ENCODE results near the gene CAMTA1.
A peak's percentile ranks its signal among the peaks of the same experiment; 100 is the strongest.

CAMTA1 gene

DNA sequence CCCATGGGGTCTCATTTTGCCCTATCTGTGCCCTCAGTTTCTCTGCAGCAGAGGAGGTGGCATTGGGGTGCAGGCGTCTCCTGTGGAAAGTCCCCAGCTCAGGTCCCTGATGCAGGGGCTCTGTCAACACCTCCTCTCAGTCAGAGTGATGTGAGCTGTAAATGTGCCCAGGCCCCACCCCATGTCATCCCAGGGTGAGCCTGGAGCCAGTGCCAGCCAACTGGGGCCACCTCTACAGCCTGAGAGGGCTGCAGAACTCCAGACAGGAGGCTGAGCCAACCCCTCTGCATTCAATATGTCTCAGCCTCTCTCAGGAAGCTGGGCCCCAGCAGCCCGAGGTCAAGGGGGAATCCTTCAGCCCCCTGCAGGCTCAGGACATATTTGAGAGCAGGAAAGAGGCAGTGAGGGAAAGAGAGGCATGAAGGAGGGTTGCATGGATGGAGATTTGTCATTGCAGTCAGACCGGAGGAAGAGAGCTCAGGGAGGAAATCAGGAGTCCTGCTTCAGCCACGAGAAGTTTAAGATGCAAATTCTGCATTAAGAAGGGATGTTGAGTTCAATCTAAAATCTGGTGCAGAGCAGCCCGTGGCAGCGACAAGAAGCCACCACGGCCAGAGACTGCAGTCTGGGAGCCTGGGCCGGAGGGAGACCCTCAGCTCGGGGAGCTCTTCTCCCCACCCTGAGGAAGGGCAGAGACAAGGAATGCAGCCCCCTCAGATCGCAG is 697.7 kb downstream of the CAMTA1 start:
- H3K27ac ChIP-seq, result no peak overlapping the region
- no peak for DNase-seq (ENCODE audit: low spot score)
- TF ChIP-seq, protein P1, sequence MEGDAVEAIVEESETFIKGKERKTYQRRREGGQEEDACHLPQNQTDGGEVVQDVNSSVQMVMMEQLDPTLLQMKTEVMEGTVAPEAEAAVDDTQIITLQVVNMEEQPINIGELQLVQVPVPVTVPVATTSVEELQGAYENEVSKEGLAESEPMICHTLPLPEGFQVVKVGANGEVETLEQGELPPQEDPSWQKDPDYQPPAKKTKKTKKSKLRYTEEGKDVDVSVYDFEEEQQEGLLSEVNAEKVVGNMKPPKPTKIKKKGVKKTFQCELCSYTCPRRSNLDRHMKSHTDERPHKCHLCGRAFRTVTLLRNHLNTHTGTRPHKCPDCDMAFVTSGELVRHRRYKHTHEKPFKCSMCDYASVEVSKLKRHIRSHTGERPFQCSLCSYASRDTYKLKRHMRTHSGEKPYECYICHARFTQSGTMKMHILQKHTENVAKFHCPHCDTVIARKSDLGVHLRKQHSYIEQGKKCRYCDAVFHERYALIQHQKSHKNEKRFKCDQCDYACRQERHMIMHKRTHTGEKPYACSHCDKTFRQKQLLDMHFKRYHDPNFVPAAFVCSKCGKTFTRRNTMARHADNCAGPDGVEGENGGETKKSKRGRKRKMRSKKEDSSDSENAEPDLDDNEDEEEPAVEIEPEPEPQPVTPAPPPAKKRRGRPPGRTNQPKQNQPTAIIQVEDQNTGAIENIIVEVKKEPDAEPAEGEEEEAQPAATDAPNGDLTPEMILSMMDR (conservative IDR thresholded peaks at IDR 0.05; ENCODE audit: low read depth), result no peak
- CTCF ChIA-PET, result no interaction called here
- POLR2A ChIA-PET (ENCODE audit: low non-redundant PET), result no interaction called here

GRCh38 chr1:7483634-7484383 is 698.6 kb downstream of the CAMTA1 start:
- no peak overlapping the region for H3K27ac ChIP-seq
- ChIA-PET CTCF (no interaction called here), POLR2A (ENCODE audit: low non-redundant PET) (no interaction called here)
- TF ChIP-seq, protein P1 (conservative IDR thresholded peaks at IDR 0.05; ENCODE audit: low read depth), result no peak
- DNase-seq (ENCODE audit: low spot score), result no peak

- ChIA-PET CTCF (interaction anchor here (0.6 to 0.7 kb wide), 2 partner anchors 23 to 76 kb away, joined by 3 to 5 read pairs; no protein-coding TSS in a partner anchor), POLR2A (ENCODE audit: low non-redundant PET) (no interaction called here)
- peak overlapping the region; percentile 40 for H3K27ac ChIP-seq
Measured at GRCh38 chr1:7485086-7485780, 700.0 kb downstream of the CAMTA1 start.

DNA sequence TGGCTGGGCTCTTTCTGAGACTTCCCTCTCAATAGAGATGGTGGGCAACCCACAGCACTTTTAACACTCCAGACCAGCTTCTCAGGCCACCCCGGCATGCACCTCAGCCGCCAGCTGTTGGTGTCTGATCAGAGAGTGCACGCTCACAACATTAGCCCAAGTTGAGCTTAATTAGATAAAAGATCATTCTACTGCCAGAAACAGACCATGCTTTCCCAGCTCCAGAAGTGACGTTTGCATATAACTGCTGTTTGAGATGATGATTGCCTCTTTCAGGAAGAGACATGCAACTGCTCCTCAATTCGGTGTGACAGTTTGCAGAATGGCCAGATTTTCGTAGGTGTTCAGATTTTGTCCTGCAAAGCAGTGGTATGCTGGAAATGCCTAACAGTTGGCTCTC is 700.6 kb downstream of the CAMTA1 start:
- ChIA-PET CTCF (interaction anchor here (0.6 to 0.7 kb wide), 3 partner anchors 22 to 75 kb away, joined by 3 to 5 read pairs (median 5); no protein-coding TSS in a partner anchor), POLR2A (ENCODE audit: low non-redundant PET) (no interaction called here)
- TF ChIP-seq, protein P1 (conservative IDR thresholded peaks at IDR 0.05; ENCODE audit: low read depth), result no peak
- DNase-seq (ENCODE audit: low spot score), result no peak
- peak overlapping the region; percentile 40 for H3K27ac ChIP-seq

More at GRCh38 chr1:7485086-7485780, 700.0 kb downstream of the CAMTA1 start:
- no peak for DNase-seq (ENCODE audit: low spot score)
- TF ChIP-seq, protein P1 (conservative IDR thresholded peaks at IDR 0.05; ENCODE audit: low read depth), result no peak

GRCh38 chr1:7487766-7488474 is 702.7 kb downstream of the CAMTA1 start:
- ChIA-PET POLR2A (ENCODE audit: low non-redundant PET) (no interaction called here), CTCF (no interaction called here)
- TF ChIP-seq, protein P1 (conservative IDR thresholded peaks at IDR 0.05; ENCODE audit: low read depth), result no peak
- no peak for DNase-seq (ENCODE audit: low spot score)
- H3K27ac ChIP-seq, result no peak overlapping the region

- TF ChIP-seq, protein P1 (conservative IDR thresholded peaks at IDR 0.05; ENCODE audit: low read depth), result no peak
- H3K27ac ChIP-seq, result no peak overlapping the region
- ChIA-PET POLR2A (ENCODE audit: low non-redundant PET) (no interaction called here), CTCF (no interaction called here)
- DNase-seq (ENCODE audit: low spot score), result no peak
Measured at GRCh38 chr1:7488475-7488842, 703.2 kb downstream of the CAMTA1 start.
